GM13977 (cell line): ENCODE data around the gene EFHC1.

Source experiments
- DNase-seq: peaks from one replicate; pipeline ENCODE4 v3.0.0; 2012; ENCODE audit warnings: low spot score
- CTCF ChIP-seq: IDR thresholded peaks from 2 replicates; pipeline ENCODE4 v1.5.1; 2012; ENCODE audit warnings: mild to moderate bottlenecking, control low read depth; ENCODE audit not compliant: insufficient read depth; ENCODE audit errors: extremely low read depth, missing control alignments
- in situ Hi-C: fragments of 300-500 bp; cut with MboI; formaldehyde crosslinking; loops from one replicate; pipeline ENCODE4 v1.12.0; 2022; ENCODE audit warnings: low sequenced_read_pairs, low pct_unique_long_range_greater_than_20kb, mixed read lengths, inconsistent platforms; ENCODE audit not compliant: unreplicated experiment

Gene EFHC1

GRCh38 chr6:52512199-52512598 lies 92.1 kb downstream of the EFHC1 start:
- no peak for TF ChIP-seq CTCF
- in situ Hi-C loops: no loop called here
- no peak for DNase-seq

- DNase-seq: no peak
- in situ Hi-C loops: no loop called here
- no peak for TF ChIP-seq CTCF
Observed at GRCh38 chr6:52513464-52513863, 93.3 kb downstream of the EFHC1 start.

GRCh38 chr6:52513896-52514295 lies 93.8 kb downstream of the EFHC1 start:
- in situ Hi-C loops: no loop called here

GRCh38 chr6:52514514-52514913 lies 94.4 kb downstream of the EFHC1 start:
- in situ Hi-C loops: no loop called here
- DNase-seq: no peak
- no peak for TF ChIP-seq CTCF

More at GRCh38 chr6:52513896-52514295, 93.8 kb downstream of the EFHC1 start:
- no peak for TF ChIP-seq CTCF
- no peak for DNase-seq

- no peak for TF ChIP-seq CTCF
- in situ Hi-C loops: no loop called here
- DNase-seq: no peak
Observed at GRCh38 chr6:52515219-52515960, 95.2 kb downstream of the EFHC1 start.

GRCh38 chr6:52516269-52516668 lies 96.1 kb downstream of the EFHC1 start:
- in situ Hi-C loops: no loop called here
- no peak for TF ChIP-seq CTCF
- no peak for DNase-seq
